ENCODE data around the gene RHOT2.

Gene RHOT2

GRCh38 chr16:647173-647902 lies 20.6 kb upstream of the RHOT2 start:
- DNase-seq (ENCODE audit: low read depth): no peak

- DNase-seq (ENCODE audit: low read depth): no peak
Observed at GRCh38 chr16:648071-648780, 19.7 kb upstream of the RHOT2 start.

GRCh38 chr16:648781-649589 lies 18.9 kb upstream of the RHOT2 start, which contains the start of gene WDR90:
WDR90 (plus strand) TSS chr16:649365; CDS start chr16:649417, 52 bp downstream.
- no peak for DNase-seq (ENCODE audit: low read depth)

- no peak for DNase-seq (ENCODE audit: low read depth)
Observed at GRCh38 chr16:649631-650030, 18.3 kb upstream of the RHOT2 start.

- DNase-seq (ENCODE audit: low read depth): no peak
Observed at GRCh38 chr16:651844-652243, 16.1 kb upstream of the RHOT2 start.

GRCh38 chr16:652454-653305 lies 15.3 kb upstream of the RHOT2 start:
- no peak for DNase-seq (ENCODE audit: low read depth)

- no peak for DNase-seq (ENCODE audit: low read depth)
Observed at GRCh38 chr16:654034-654433, 13.9 kb upstream of the RHOT2 start.

- DNase-seq (ENCODE audit: low read depth): no peak
Observed at GRCh38 chr16:657487-657886, 10.4 kb upstream of the RHOT2 start.

- no peak for DNase-seq (ENCODE audit: low read depth)
Observed at GRCh38 chr16:658679-659571, 9.0 kb upstream of the RHOT2 start.

GRCh38 chr16:659618-660017 lies 8.3 kb upstream of the RHOT2 start:
- DNase-seq (ENCODE audit: low read depth): no peak

GRCh38 chr16:660132-660458 lies 7.8 kb upstream of the RHOT2 start:
- DNase-seq (ENCODE audit: low read depth): no peak

GRCh38 chr16:660459-661183 lies 7.3 kb upstream of the RHOT2 start:
- no peak for DNase-seq (ENCODE audit: low read depth)

GRCh38 chr16:661184-661821 lies 6.6 kb upstream of the RHOT2 start:
- DNase-seq (ENCODE audit: low read depth): no peak

GRCh38 chr16:662095-662494 lies 5.8 kb upstream of the RHOT2 start:
- DNase-seq (ENCODE audit: low read depth): no peak

- no peak for DNase-seq (ENCODE audit: low read depth)
Observed at GRCh38 chr16:662597-662996, 5.3 kb upstream of the RHOT2 start.

GRCh38 chr16:666572-666971 lies 1.4 kb upstream of the RHOT2 start:
- no peak for DNase-seq (ENCODE audit: low read depth)

GRCh38 chr16:667113-667779 lies 686 bp upstream of the RHOT2 start:
- no peak for DNase-seq (ENCODE audit: low read depth)

- no peak for DNase-seq (ENCODE audit: low read depth)
Observed at GRCh38 chr16:668519-669171, 713 bp downstream of the RHOT2 start.

- no peak for DNase-seq (ENCODE audit: low read depth)
Observed at GRCh38 chr16:669666-670065, 1.7 kb downstream of the RHOT2 start.

Data from GM04503 (cell line).